ENCODE measurements around the gene SVIL. TPM values are rescaled to one million over a fixed set of nuclear protein-coding genes. Genes with fewer than 3 reads are reported as not detected.
A peak's percentile ranks its signal among the peaks of the same experiment; 100 is the strongest.

The SVIL gene
- total and polyA plus RNA-seq, 2 experiments from 2014 or later, result 5.9 to 7.3 TPM

DNA sequence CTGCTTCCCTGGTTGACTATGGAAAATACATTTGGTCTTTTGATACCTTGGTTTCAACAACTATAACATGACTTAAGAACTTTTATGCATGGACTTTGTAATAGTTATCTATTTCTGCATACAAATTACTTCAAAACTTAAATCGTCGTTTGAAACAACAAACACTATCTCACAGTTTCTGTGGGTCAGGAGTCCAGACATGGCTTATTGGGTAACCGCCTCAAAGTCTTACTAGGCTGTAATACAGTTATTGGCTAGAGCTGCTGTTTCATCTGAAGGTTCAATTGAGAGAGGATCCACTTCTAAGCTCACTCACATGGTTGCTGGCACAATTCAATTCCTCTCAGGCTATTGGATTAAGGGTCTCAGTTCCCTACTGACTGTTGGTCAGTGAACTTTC lies 210.8 kb downstream of the SVIL start:
- H3K4me2 ChIP-seq (ENCODE audit: unreplicated experiment), result no peak overlapping the region
- H3F3A ChIP-seq (ENCODE audit: insufficient read depth), result 0 out of 2 replicates have a peak, but pooled peaks cover 4% of the 10 kb centered on the region
- no peak for TF ChIP-seq EZH2 (IDR thresholded peaks at IDR 0.05; ENCODE audit: insufficient read depth, poor library complexity, severe bottlenecking)
- no peak for TF ChIP-seq EZH2phosphoT487 (IDR thresholded peaks at IDR 0.05; ENCODE audit: insufficient read depth, low read depth)
- H3K9me2 ChIP-seq (ENCODE audit: insufficient read depth), result no peaks in the 10 kb centered on the region
- in situ Hi-C loops (cut with MboI), result no loop called here
- no peak overlapping the region for H2AFZ ChIP-seq
- 74 to 83% methylated on average over 3 of the region's 3 CpGs for WGBS, 2 experiments (ENCODE audit: low coverage in 1 of 2, low lambda C conversion rate in 2 of 2, missing lambda C conversion rate in 2 of 2)
- H3K79me2 ChIP-seq (ENCODE audit: insufficient read depth), result peaks cover 90% of the 10 kb centered on the region
- no peak overlapping the region for H3K27ac ChIP-seq
- H3K9me3 ChIP-seq (ENCODE audit: low read depth), result no peaks in the 10 kb centered on the region
- DNase-seq, result no peak
- H3K9ac ChIP-seq, result no peak overlapping the region
- H4K20me1 ChIP-seq (ENCODE audit: insufficient read depth), result peaks cover 9% of the 10 kb centered on the region; the same call in 1 of the 2 replicates
- H3K36me3 ChIP-seq (ENCODE audit: low read depth), result peaks cover 38% of the 10 kb centered on the region
- no peak overlapping the region for H3K4me3 ChIP-seq
- no peaks in the 10 kb centered on the region for H3K4me1 ChIP-seq (ENCODE audit: insufficient read depth)
- no peaks in the 10 kb centered on the region for H3K27me3 ChIP-seq (replicated peaks; ENCODE audit: insufficient read depth)

DNA sequence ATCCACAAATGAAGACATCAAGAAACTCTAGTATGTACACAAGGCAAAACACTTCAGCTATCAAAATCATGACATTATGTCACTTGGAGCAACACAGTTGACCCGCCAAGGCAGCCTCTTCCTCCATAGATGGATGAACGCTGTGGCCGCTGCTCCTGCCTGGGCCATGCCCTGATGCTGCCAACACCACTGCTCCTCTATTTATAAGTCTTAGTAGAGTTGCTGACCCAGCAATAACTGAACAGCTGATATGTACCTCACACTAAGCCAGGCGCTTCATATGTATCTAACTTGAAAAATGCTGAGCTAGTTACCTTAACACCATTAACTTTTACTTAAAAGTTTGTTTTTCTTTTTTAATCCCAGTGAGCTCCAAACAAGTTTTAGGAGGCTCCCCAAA lies 214.0 kb downstream of the SVIL start:
- DNase-seq, result no peak
- no peaks in the 10 kb centered on the region for H3K9me3 ChIP-seq (ENCODE audit: low read depth)
- no peak overlapping the region for H3K9ac ChIP-seq
- peaks cover 95% of the 10 kb centered on the region for H3K79me2 ChIP-seq (ENCODE audit: insufficient read depth)
- no peaks in the 10 kb centered on the region for H3K9me2 ChIP-seq (ENCODE audit: insufficient read depth)
- 0 out of 2 replicates have a peak, but pooled peaks cover under 1% of the 10 kb centered on the region for H3F3A ChIP-seq (ENCODE audit: insufficient read depth)
- no peaks in the 10 kb centered on the region for H3K27me3 ChIP-seq (replicated peaks; ENCODE audit: insufficient read depth)
- H4K20me1 ChIP-seq (ENCODE audit: insufficient read depth), result peaks cover 4% of the 10 kb centered on the region; the same call in 1 of the 2 replicates
- in situ Hi-C loops (cut with MboI), result no loop called here
- H3K4me3 ChIP-seq, result no peak overlapping the region
- no peak for TF ChIP-seq EZH2 (IDR thresholded peaks at IDR 0.05; ENCODE audit: insufficient read depth, poor library complexity, severe bottlenecking)
- TF ChIP-seq EZH2phosphoT487 (IDR thresholded peaks at IDR 0.05; ENCODE audit: insufficient read depth, low read depth), result no peak
- WGBS, 2 experiments (ENCODE audit: low coverage in 1 of 2, low lambda C conversion rate in 2 of 2, missing lambda C conversion rate in 2 of 2), result 98 to 100% methylated on average over 4 of the region's 4 CpGs
- H2AFZ ChIP-seq, result no peak overlapping the region
- no peak overlapping the region for H3K27ac ChIP-seq
- peaks cover 43% of the 10 kb centered on the region for H3K36me3 ChIP-seq (ENCODE audit: low read depth)
- no peaks in the 10 kb centered on the region for H3K4me1 ChIP-seq (ENCODE audit: insufficient read depth)
- H3K4me2 ChIP-seq (ENCODE audit: unreplicated experiment), result no peak overlapping the region

DNA sequence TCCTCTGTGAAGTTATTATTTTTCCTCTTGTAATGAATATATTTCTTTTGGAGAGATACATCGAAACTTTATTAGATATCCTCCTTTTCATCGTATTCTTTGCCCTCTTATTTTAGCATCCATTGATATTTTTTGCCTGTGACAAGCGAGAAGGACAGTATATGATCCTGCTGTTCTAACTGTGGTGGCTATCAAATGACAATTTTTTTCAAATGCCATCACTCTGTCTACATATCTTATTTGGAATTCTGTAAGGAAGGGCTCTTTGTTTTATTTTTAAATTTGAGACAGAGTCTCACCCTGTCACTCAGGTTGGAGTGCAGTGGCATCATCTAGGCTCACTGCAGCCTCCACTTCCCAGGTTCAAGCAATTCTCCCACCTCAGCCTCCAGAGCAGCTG lies 217.4 kb downstream of the SVIL start:
- Histone ChIP-seq H3K9me2 (ENCODE audit: insufficient read depth) (no peaks in the 10 kb centered on the region), H3K36me3 (ENCODE audit: low read depth) (peaks cover 33% of the 10 kb centered on the region), H3K9me3 (ENCODE audit: low read depth) (no peaks in the 10 kb centered on the region), H3K4me3 (no peak overlapping the region), H3K27me3 (replicated peaks; ENCODE audit: insufficient read depth) (no peaks in the 10 kb centered on the region), H3K4me2 (ENCODE audit: unreplicated experiment) (no peak overlapping the region), H3F3A (ENCODE audit: insufficient read depth) (peaks cover 7% of the 10 kb centered on the region), H4K20me1 (ENCODE audit: insufficient read depth) (peaks cover 20% of the 10 kb centered on the region), H3K79me2 (ENCODE audit: insufficient read depth) (peaks cover 100% of the 10 kb centered on the region), H2AFZ (no peak overlapping the region), H3K9ac (no peak overlapping the region), H3K4me1 (ENCODE audit: insufficient read depth) (peaks cover 13% of the 10 kb centered on the region), H3K27ac (no peak overlapping the region)
- no peak for DNase-seq
- TF ChIP-seq EZH2phosphoT487 (IDR thresholded peaks at IDR 0.05; ENCODE audit: insufficient read depth, low read depth) (no peak), EZH2 (IDR thresholded peaks at IDR 0.05; ENCODE audit: insufficient read depth, poor library complexity, severe bottlenecking) (no peak)
- 98 to 100% methylated on average over 3 of the region's 3 CpGs for WGBS, 2 experiments (ENCODE audit: low coverage in 1 of 2, low lambda C conversion rate in 2 of 2, missing lambda C conversion rate in 2 of 2)
- in situ Hi-C loops (cut with MboI), result no loop called here

DNA sequence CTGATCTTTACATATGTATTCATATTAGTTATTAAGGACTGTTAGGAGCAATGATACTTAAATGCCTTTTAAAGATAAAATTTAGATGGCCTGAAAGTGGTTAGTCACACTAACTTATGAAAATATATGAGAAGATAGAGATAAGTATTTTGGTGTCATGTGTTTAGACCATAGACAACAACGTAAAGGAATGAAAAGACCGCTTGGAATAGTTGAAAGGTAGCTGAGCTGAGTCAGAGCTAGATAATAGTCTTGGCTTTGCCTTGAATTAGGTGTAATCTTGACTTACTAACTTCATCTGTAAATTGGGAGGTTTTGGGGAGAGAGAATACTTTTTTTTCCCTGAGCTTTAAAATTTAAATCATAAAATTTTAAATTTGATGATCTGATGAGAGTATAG lies 218.9 kb downstream of the SVIL start:
- Histone ChIP-seq H3K36me3 (ENCODE audit: low read depth) (peaks cover 19% of the 10 kb centered on the region), H3K79me2 (ENCODE audit: insufficient read depth) (peaks cover 100% of the 10 kb centered on the region), H3K9me2 (ENCODE audit: insufficient read depth) (no peaks in the 10 kb centered on the region), H3K27me3 (replicated peaks; ENCODE audit: insufficient read depth) (no peaks in the 10 kb centered on the region), H3K27ac (no peak overlapping the region), H3K4me2 (ENCODE audit: unreplicated experiment) (no peak overlapping the region), H3K9me3 (ENCODE audit: low read depth) (no peaks in the 10 kb centered on the region), H3K4me1 (ENCODE audit: insufficient read depth) (peaks cover 25% of the 10 kb centered on the region), H3K4me3 (no peak overlapping the region), H3F3A (ENCODE audit: insufficient read depth) (peaks cover 10% of the 10 kb centered on the region), H3K9ac (no peak overlapping the region), H4K20me1 (ENCODE audit: insufficient read depth) (peaks cover 20% of the 10 kb centered on the region), H2AFZ (no peak overlapping the region)
- in situ Hi-C loops (cut with MboI), result no loop called here
- TF ChIP-seq EZH2 (IDR thresholded peaks at IDR 0.05; ENCODE audit: insufficient read depth, poor library complexity, severe bottlenecking) (no peak), EZH2phosphoT487 (IDR thresholded peaks at IDR 0.05; ENCODE audit: insufficient read depth, low read depth) (no peak)
- DNase-seq, result no peak
- 98% methylated on average over 2 of the region's 2 CpGs for WGBS, 2 experiments (ENCODE audit: low coverage in 1 of 2, low lambda C conversion rate in 2 of 2, missing lambda C conversion rate in 2 of 2)

DNA sequence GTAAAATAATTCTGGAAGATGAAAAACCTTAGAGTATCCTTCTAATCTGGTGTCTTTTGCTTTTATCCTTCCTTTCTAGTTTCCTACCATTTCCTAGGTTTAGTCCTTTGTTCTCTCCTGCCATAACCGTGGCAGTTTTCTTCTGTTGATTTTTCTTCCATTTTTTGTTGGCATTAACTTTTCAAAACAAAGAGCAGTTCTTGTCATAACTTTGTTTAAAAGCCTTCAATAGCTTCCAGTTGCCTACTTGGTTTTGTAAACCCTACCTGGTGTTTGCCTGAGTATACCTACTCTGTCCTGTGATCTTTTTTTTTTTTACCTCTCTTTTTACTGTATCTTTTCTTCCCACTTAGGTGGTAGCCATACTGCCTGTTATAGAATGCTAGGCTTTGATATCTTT lies 220.3 kb downstream of the SVIL start:
- Histone ChIP-seq H4K20me1 (ENCODE audit: insufficient read depth) (peaks cover 20% of the 10 kb centered on the region), H2AFZ (no peak overlapping the region), H3K9me3 (ENCODE audit: low read depth) (no peaks in the 10 kb centered on the region), H3K4me2 (ENCODE audit: unreplicated experiment) (peak overlapping the region; percentile 3), H3F3A (ENCODE audit: insufficient read depth) (peaks cover 13% of the 10 kb centered on the region), H3K36me3 (ENCODE audit: low read depth) (peaks cover 16% of the 10 kb centered on the region), H3K27ac (no peak overlapping the region), H3K9me2 (ENCODE audit: insufficient read depth) (no peaks in the 10 kb centered on the region), H3K79me2 (ENCODE audit: insufficient read depth) (peaks cover 98% of the 10 kb centered on the region), H3K4me1 (ENCODE audit: insufficient read depth) (peaks cover 28% of the 10 kb centered on the region), H3K9ac (no peak overlapping the region), H3K27me3 (replicated peaks; ENCODE audit: insufficient read depth) (no peaks in the 10 kb centered on the region), H3K4me3 (no peak overlapping the region)
- in situ Hi-C loops (cut with MboI), result no loop called here
- no peak for DNase-seq
- TF ChIP-seq EZH2phosphoT487 (IDR thresholded peaks at IDR 0.05; ENCODE audit: insufficient read depth, low read depth), result no peak
- no peak for TF ChIP-seq EZH2 (IDR thresholded peaks at IDR 0.05; ENCODE audit: insufficient read depth, poor library complexity, severe bottlenecking)
- 93 to 97% methylated on average over 1 of the region's 1 CpG for WGBS, 2 experiments (ENCODE audit: low coverage in 1 of 2, low lambda C conversion rate in 2 of 2, missing lambda C conversion rate in 2 of 2)

Data from GM23248 (cell line).